Spleen (tissue), 7 donors: Measurements from ENCODE around the gene CERKL.

Source experiments
- CTCF ChIP-seq, 11 experiments: fragments of 200-600 bp in 7 of 11; fragments of 450-650 bp in 4 of 11; sonication (generic) in 4 of 11; IDR thresholded peaks in 8 of 11; conservative IDR thresholded peaks in 3 of 11; 1 replicate in 7 of 11; 2 replicates in 4 of 11; pipeline versions ENCODE4 v1.4.0 to v1.8.0; 2016 to 2021; ENCODE audit warnings: antibody characterized with exemption in 11 of 11, inconsistent platforms in 4 of 11, mild to moderate bottlenecking in 1 of 11
- POLR2AphosphoS5 ChIP-seq, 3 donors: sonication (generic); formaldehyde crosslinking; IDR thresholded peaks; one replicate each; pipeline ENCODE4 v1.5.1; 2017; ENCODE audit warnings: antibody characterized with exemption in 3 of 3
- donor health status: DM: no; HTN: no; CAD: no; lungs with moderate emphysema.
- donor health status: DM: no; HTN: no; CAD: no.
- donor health status: DM: no; HTN: no; CAD: no.

- TF ChIP-seq CTCF (IDR thresholded peaks at IDR 0.05 in 8 of 11, conservative IDR thresholded peaks at IDR 0.05 in 3 of 11): no peak
- no peak for TF ChIP-seq POLR2AphosphoS5 (IDR thresholded peaks at IDR 0.05)
Observed at GRCh38 chr2:181585732-181586131, 71.2 kb downstream of the CERKL start.
